Measurements from ENCODE around the gene SLC12A6.

The SLC12A6 gene

DNA sequence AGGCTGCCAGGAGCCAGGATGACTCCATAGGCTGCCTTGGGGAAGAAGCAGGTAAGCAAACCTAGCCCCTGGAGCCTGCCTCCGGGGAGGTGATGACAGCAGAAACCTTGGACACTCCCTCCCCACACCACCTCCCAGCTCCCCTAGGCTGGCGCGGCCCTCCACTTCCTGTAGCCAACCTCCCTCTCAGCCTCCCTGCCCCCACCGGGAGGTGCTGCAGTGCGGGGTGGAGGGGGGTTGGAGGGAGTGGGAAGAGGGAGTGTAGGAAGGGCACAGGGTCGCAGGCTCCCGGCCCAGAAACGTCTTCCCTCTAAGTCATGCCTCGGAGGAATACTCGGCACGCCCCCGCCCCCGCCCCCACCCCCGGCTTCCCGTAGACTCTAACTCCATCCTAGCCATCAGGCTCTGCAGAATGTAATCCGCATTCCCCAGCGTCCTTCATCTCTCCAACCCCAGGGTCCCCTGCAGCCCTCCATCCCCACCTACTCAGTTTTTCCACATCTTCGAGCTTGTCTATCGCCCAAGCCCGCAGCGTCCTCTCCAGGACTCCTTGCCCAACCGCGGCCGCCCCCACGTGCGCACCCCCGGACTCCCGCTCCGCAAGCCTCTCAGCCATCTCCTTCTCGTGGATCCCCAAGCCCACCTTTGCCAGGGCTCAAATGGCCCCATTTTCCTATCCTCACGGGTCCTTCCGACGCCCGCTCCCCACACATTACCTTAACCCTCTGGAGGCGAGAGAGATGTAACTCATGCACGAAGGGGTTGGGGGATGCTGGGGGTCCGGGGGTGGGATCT, 28.9 kb upstream of the SLC12A6 start:
- H3K9ac ChIP-seq (ENCODE audit: low read length): peak overlapping the region; percentile 81
- peaks cover 24% of the 10 kb centered on the region for H3K36me3 ChIP-seq (ENCODE audit: control insufficient read depth, insufficient read depth, low read length)
- no peaks in the 10 kb centered on the region for H3K27me3 ChIP-seq (ENCODE audit: control insufficient read depth, insufficient read depth, low read length)
- H3K9me3 ChIP-seq (ENCODE audit: control insufficient read depth, insufficient read depth, low read depth, low read length): peaks cover 2% of the 10 kb centered on the region; the same call in 1 of the 2 replicates
- peaks cover 21% of the 10 kb centered on the region for H3K4me1 ChIP-seq (ENCODE audit: control insufficient read depth, insufficient read depth, low read length)
- H3K27ac ChIP-seq (ENCODE audit: low read depth, low read length): no peak overlapping the region
- H3K4me3 ChIP-seq (ENCODE audit: low read depth, low read length): peak overlapping the region; percentile 96

GRCh38 chr15:34365836-34366235, 28.3 kb upstream of the SLC12A6 start:
- Histone ChIP-seq H3K27me3 (ENCODE audit: control insufficient read depth, insufficient read depth, low read length) (no peaks in the 10 kb centered on the region), H3K9ac (ENCODE audit: low read length) (peak overlapping the region; percentile 51)

DNA sequence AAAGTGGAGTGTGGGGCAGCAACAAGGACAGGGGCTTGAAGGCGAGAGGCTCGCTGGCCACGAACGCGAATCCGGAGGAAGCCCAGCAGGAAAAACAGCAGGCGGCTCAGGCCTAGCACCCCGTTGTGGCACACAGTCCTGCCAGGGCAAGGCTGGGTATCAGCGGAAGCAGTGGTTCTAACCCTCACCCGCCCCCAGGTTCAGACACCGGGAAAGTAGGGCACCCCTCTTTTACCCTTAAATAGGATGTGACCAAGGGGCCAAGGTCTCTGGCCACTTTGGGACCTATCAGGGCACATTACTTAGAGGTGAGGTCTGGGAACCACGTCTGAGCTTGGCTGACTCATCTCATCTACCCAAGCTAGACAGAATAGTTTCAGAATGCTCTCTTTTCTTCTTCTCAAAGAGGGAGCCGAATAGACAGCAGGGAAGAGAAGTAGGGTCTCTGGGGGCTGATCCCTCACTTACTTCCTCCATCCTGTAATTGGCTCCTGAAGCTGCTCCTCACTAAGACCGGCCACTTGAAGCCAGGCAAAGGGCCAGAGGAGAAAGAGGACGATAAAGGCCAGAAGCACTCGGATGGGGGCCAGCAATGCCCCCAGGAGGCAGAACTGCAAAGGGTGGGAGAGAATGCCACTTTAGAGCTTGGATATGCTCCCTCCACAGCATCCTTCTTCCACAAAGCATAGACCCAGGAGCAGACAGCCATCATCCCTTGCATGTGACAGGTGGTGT, 27.7 kb upstream of the SLC12A6 start:
- Histone ChIP-seq H3K36me3 (ENCODE audit: control insufficient read depth, insufficient read depth, low read length) (peaks cover 36% of the 10 kb centered on the region), H3K27ac (ENCODE audit: low read depth, low read length) (no peak overlapping the region), H3K9me3 (ENCODE audit: control insufficient read depth, insufficient read depth, low read depth, low read length) (no peaks in the 10 kb centered on the region), H3K4me1 (ENCODE audit: control insufficient read depth, insufficient read depth, low read length) (peaks cover 17% of the 10 kb centered on the region), H3K9ac (ENCODE audit: low read length) (peak overlapping the region; percentile 51), H3K4me3 (ENCODE audit: low read depth, low read length) (peak overlapping the region; percentile 96), H3K27me3 (ENCODE audit: control insufficient read depth, insufficient read depth, low read length) (no peaks in the 10 kb centered on the region)

More at GRCh38 chr15:34365836-34366235, 28.3 kb upstream of the SLC12A6 start:
- Histone ChIP-seq H3K9me3 (ENCODE audit: control insufficient read depth, insufficient read depth, low read depth, low read length) (no peaks in the 10 kb centered on the region), H3K36me3 (ENCODE audit: control insufficient read depth, insufficient read depth, low read length) (peaks cover 30% of the 10 kb centered on the region), H3K4me1 (ENCODE audit: control insufficient read depth, insufficient read depth, low read length) (peaks cover 21% of the 10 kb centered on the region), H3K27ac (ENCODE audit: low read depth, low read length) (no peak overlapping the region), H3K4me3 (ENCODE audit: low read depth, low read length) (peak overlapping the region; percentile 96)

DNA sequence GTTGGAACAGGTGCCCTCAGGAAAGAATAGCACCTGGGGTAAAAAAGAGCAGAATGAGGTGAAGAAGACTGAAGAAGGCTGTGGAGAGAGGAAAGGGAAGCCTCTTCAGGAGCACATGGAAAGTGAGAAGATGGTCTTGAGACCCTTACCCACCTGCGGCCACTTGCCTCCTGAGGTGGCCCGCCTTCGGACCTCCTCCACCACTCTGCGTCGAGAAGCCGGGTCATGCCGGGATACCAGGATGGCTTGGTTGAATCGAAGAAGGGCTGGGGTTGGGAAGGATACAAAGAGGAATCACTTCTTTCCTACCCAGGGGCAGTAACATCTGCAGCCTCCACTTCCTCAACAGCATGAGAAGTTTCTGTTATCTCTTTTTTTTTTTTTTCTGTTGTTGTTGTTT, 26.5 kb upstream of the SLC12A6 start:
- Histone ChIP-seq H3K27me3 (ENCODE audit: control insufficient read depth, insufficient read depth, low read length) (no peaks in the 10 kb centered on the region), H3K36me3 (ENCODE audit: control insufficient read depth, insufficient read depth, low read length) (peaks cover 48% of the 10 kb centered on the region), H3K4me1 (ENCODE audit: control insufficient read depth, insufficient read depth, low read length) (peaks cover 17% of the 10 kb centered on the region), H3K4me3 (ENCODE audit: low read depth, low read length) (no peak overlapping the region), H3K27ac (ENCODE audit: low read depth, low read length) (no peak overlapping the region), H3K9me3 (ENCODE audit: control insufficient read depth, insufficient read depth, low read depth, low read length) (no peaks in the 10 kb centered on the region), H3K9ac (ENCODE audit: low read length) (no peak overlapping the region)

DNA sequence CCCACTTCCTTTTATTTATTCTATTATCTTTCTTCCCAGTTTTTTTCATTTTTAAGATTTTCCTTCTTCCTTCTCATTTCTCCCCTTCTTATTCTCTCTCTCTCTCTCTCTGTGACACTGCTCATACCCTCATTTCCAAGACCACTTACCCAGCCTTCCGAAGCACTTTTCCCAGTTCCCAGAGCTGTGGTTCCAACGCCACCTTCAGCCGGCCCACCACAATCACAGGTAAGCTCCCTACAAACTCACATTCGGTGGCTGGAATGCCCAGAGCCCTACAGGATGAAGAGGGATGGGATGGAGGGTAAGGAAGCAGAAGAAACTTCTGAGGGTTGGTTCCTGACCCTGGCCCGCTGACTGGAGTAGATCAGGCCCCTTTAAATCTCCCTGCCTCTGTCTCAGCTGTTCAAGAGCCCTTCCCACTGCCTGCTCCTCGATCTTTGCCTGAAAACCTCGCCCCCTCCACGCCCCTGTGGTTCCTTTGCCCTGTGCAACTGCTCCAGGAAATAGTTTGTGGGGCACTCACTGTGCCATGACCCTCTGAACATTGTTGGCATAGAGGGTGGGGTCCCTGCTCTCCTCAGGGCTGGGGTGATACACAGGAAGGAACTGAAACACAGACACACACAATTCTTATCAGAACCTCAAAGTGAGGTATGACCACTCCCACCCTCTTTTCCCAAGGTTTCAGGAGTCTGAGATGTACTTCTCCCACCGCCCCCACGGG, 24.6 kb upstream of the SLC12A6 start:
- H3K9ac ChIP-seq (ENCODE audit: low read length): no peak overlapping the region
- no peak overlapping the region for H3K27ac ChIP-seq (ENCODE audit: low read depth, low read length)
- H3K36me3 ChIP-seq (ENCODE audit: control insufficient read depth, insufficient read depth, low read length): peaks cover 59% of the 10 kb centered on the region
- H3K27me3 ChIP-seq (ENCODE audit: control insufficient read depth, insufficient read depth, low read length): no peaks in the 10 kb centered on the region
- no peaks in the 10 kb centered on the region for H3K9me3 ChIP-seq (ENCODE audit: control insufficient read depth, insufficient read depth, low read depth, low read length)
- no peak overlapping the region for H3K4me3 ChIP-seq (ENCODE audit: low read depth, low read length)
- peaks cover 13% of the 10 kb centered on the region for H3K4me1 ChIP-seq (ENCODE audit: control insufficient read depth, insufficient read depth, low read length)

DNA sequence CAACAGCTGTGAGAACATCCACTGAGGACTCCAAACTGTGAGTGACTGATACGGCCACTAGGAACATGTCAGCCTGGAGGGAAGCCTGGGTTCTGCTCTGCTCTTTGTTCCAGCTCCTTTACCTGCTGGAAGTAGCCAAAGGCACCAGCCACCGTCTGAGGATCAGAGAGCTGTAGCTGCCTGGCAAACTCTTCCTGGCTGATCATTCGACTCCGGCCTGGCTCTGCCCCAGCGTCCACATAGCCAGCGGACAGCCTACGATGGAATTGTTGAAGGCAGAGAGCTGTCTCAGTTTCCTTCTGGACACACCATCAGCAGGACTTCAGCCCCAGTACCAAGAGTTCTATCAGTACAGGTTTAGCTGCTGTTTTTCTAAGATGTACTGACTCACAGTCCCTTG, 23.7 kb upstream of the SLC12A6 start:
- Histone ChIP-seq H3K27me3 (ENCODE audit: control insufficient read depth, insufficient read depth, low read length) (no peaks in the 10 kb centered on the region), H3K4me3 (ENCODE audit: low read depth, low read length) (no peak overlapping the region), H3K36me3 (ENCODE audit: control insufficient read depth, insufficient read depth, low read length) (peaks cover 68% of the 10 kb centered on the region), H3K9me3 (ENCODE audit: control insufficient read depth, insufficient read depth, low read depth, low read length) (no peaks in the 10 kb centered on the region), H3K4me1 (ENCODE audit: control insufficient read depth, insufficient read depth, low read length) (peaks cover 13% of the 10 kb centered on the region), H3K9ac (ENCODE audit: low read length) (no peak overlapping the region), H3K27ac (ENCODE audit: low read depth, low read length) (no peak overlapping the region)

GRCh38 chr15:34360298-34360697, 22.7 kb upstream of the SLC12A6 start:
- Histone ChIP-seq H3K9me3 (ENCODE audit: control insufficient read depth, insufficient read depth, low read depth, low read length) (no peaks in the 10 kb centered on the region), H3K4me1 (ENCODE audit: control insufficient read depth, insufficient read depth, low read length) (peaks cover 5% of the 10 kb centered on the region; the same call in 1 of the 2 replicates), H3K27ac (ENCODE audit: low read depth, low read length) (no peak overlapping the region), H3K36me3 (ENCODE audit: control insufficient read depth, insufficient read depth, low read length) (peaks cover 77% of the 10 kb centered on the region), H3K4me3 (ENCODE audit: low read depth, low read length) (no peak overlapping the region), H3K9ac (ENCODE audit: low read length) (no peak overlapping the region), H3K27me3 (ENCODE audit: control insufficient read depth, insufficient read depth, low read length) (no peaks in the 10 kb centered on the region)

- Histone ChIP-seq H3K27me3 (ENCODE audit: control insufficient read depth, insufficient read depth, low read length) (no peaks in the 10 kb centered on the region), H3K27ac (ENCODE audit: low read depth, low read length) (no peak overlapping the region), H3K36me3 (ENCODE audit: control insufficient read depth, insufficient read depth, low read length) (peaks cover 86% of the 10 kb centered on the region)
These were observed 21.8 kb upstream of the SLC12A6 start for GRCh38 chr15:34359416-34359815.

GRCh38 chr15:34358948-34359347, 21.4 kb upstream of the SLC12A6 start:
- Histone ChIP-seq H3K27me3 (ENCODE audit: control insufficient read depth, insufficient read depth, low read length) (no peaks in the 10 kb centered on the region), H3K4me1 (ENCODE audit: control insufficient read depth, insufficient read depth, low read length) (no peaks in the 10 kb centered on the region), H3K27ac (ENCODE audit: low read depth, low read length) (no peak overlapping the region), H3K4me3 (ENCODE audit: low read depth, low read length) (no peak overlapping the region), H3K36me3 (ENCODE audit: control insufficient read depth, insufficient read depth, low read length) (peaks cover 87% of the 10 kb centered on the region), H3K9ac (ENCODE audit: low read length) (no peak overlapping the region), H3K9me3 (ENCODE audit: control insufficient read depth, insufficient read depth, low read depth, low read length) (no peaks in the 10 kb centered on the region)

More at GRCh38 chr15:34359416-34359815, 21.8 kb upstream of the SLC12A6 start:
- Histone ChIP-seq H3K9me3 (ENCODE audit: control insufficient read depth, insufficient read depth, low read depth, low read length) (no peaks in the 10 kb centered on the region), H3K4me3 (ENCODE audit: low read depth, low read length) (no peak overlapping the region), H3K4me1 (ENCODE audit: control insufficient read depth, insufficient read depth, low read length) (no peaks in the 10 kb centered on the region), H3K9ac (ENCODE audit: low read length) (no peak overlapping the region)

DNA sequence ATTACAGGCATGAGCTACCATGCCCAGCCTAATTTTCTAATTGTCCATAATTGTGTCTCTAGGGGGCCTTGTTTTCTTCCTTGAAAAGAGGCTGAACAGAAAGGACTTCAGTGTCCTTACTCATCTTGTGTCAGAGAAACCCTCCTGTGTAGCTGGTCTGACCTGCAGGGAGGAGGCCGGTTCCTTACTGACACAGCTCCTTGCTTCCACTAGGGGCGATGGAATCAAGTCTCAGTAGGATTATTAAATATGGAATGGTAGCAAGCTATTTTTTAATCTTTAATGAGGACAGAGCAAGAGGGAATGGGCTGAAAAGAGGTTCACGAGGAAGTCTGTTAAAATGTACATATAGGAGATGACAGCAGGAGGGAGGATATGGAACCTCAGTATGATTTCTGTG, 20.8 kb upstream of the SLC12A6 start:
- Histone ChIP-seq H3K27me3 (ENCODE audit: control insufficient read depth, insufficient read depth, low read length) (no peaks in the 10 kb centered on the region), H3K4me3 (ENCODE audit: low read depth, low read length) (no peak overlapping the region), H3K9me3 (ENCODE audit: control insufficient read depth, insufficient read depth, low read depth, low read length) (no peaks in the 10 kb centered on the region), H3K4me1 (ENCODE audit: control insufficient read depth, insufficient read depth, low read length) (no peaks in the 10 kb centered on the region), H3K9ac (ENCODE audit: low read length) (no peak overlapping the region), H3K36me3 (ENCODE audit: control insufficient read depth, insufficient read depth, low read length) (peaks cover 82% of the 10 kb centered on the region), H3K27ac (ENCODE audit: low read depth, low read length) (no peak overlapping the region)

DNA sequence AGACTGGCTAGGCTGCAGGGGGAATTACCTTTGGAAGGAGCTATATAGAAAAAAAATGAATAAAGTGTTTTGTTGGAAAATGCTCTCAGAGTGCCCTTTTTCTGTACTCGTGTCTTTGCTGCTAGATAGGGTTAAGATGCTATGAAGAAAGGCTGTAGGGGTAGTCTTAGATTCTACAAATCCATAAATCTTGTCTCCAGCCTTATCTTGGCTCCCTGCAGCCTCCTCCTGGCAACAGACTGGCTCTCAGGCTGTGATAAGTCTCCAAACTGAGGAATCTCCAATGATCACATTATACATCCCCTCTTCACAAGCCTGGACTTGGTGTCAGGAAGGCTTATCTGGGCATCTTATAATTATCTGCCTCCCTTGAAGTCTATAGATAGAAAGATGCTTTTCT, 20.1 kb upstream of the SLC12A6 start:
- no peaks in the 10 kb centered on the region for H3K4me1 ChIP-seq (ENCODE audit: control insufficient read depth, insufficient read depth, low read length)
- no peaks in the 10 kb centered on the region for H3K27me3 ChIP-seq (ENCODE audit: control insufficient read depth, insufficient read depth, low read length)
- H3K4me3 ChIP-seq (ENCODE audit: low read depth, low read length): no peak overlapping the region
- no peak overlapping the region for H3K27ac ChIP-seq (ENCODE audit: low read depth, low read length)
- H3K9ac ChIP-seq (ENCODE audit: low read length): no peak overlapping the region
- H3K36me3 ChIP-seq (ENCODE audit: control insufficient read depth, insufficient read depth, low read length): peaks cover 76% of the 10 kb centered on the region
- H3K9me3 ChIP-seq (ENCODE audit: control insufficient read depth, insufficient read depth, low read depth, low read length): no peaks in the 10 kb centered on the region
